Measurements from ENCODE around the gene RPGR.

Gene RPGR

GRCh38 chrX:38347136-38347535 lies 19.8 kb upstream of the RPGR start:
- no peak overlapping the region for H3K4me3 ChIP-seq (ENCODE audit: low read depth, low read length)
- TF ChIP-seq CTCF (IDR thresholded peaks at IDR 0.05; ENCODE audit: borderline replicate concordance, insufficient read depth, low read depth, low read length): no peak

DNA sequence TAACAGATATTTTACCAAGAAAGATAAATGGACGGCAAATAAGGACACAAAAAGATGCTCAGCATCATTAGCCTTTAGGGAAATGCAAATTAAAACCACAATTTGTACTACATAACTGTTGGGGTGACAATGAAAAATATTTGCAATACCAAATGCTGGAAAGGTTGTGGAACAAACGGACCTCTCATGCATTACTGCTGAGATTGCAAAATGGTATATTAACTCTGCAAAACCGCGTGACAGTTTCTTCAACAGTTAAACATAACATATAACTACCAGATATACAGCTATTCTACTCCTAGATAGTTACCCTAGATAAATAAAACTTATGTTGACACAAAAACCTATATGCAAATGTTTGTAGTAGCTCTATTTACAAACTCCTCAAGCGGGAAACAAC lies 18.8 kb upstream of the RPGR start:
- no peak for TF ChIP-seq CTCF (IDR thresholded peaks at IDR 0.05; ENCODE audit: borderline replicate concordance, insufficient read depth, low read depth, low read length)
- H3K4me3 ChIP-seq (ENCODE audit: low read depth, low read length): no peak overlapping the region

GRCh38 chrX:38342853-38343778 lies 15.8 kb upstream of the RPGR start:
- no peak for TF ChIP-seq CTCF (IDR thresholded peaks at IDR 0.05; ENCODE audit: borderline replicate concordance, insufficient read depth, low read depth, low read length)

GRCh38 chrX:38341442-38341841 lies 14.1 kb upstream of the RPGR start:
- no peak overlapping the region for H3K4me3 ChIP-seq (ENCODE audit: low read depth, low read length)
- no peak for TF ChIP-seq CTCF (IDR thresholded peaks at IDR 0.05; ENCODE audit: borderline replicate concordance, insufficient read depth, low read depth, low read length)

More at GRCh38 chrX:38342853-38343778, 15.8 kb upstream of the RPGR start:
- H3K4me3 ChIP-seq (ENCODE audit: low read depth, low read length): no peak overlapping the region

GRCh38 chrX:38336538-38337240 lies 9.4 kb upstream of the RPGR start:
- H3K4me3 ChIP-seq (ENCODE audit: low read depth, low read length): no peak overlapping the region
- no peak for TF ChIP-seq CTCF (IDR thresholded peaks at IDR 0.05; ENCODE audit: borderline replicate concordance, insufficient read depth, low read depth, low read length)

DNA sequence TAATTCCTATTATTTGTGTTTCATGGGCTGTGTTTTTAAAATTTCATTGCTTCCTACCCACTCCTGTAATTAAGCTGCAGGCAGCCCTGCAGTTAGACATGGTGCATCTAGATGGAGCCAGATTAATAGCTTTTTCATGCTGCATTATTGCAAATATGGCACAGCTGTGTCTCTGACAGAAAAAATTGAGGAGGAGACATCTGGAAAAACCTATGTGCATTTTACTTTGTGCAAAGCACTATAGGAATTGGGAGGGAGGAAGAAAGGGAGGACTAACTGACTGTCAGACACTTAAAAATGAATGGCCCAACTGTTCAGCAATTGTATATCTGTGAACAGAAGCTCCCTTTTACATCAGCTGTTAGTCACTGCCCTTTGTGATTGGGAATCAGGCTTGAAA lies 8.1 kb upstream of the RPGR start:
- no peak for TF ChIP-seq CTCF (IDR thresholded peaks at IDR 0.05; ENCODE audit: borderline replicate concordance, insufficient read depth, low read depth, low read length)
- no peak overlapping the region for H3K4me3 ChIP-seq (ENCODE audit: low read depth, low read length)

Measured in GM12875 (cell line).